GM12873 (cell line): ENCODE results near the gene CNTN5.

ENCODE experiments used
- TF ChIP-seq, protein P1 (sequence below): IDR thresholded peaks from 2 replicates; pipeline ENCODE4 v1.5.1; 2012; ENCODE audit warnings: low read depth, mild to moderate bottlenecking, moderate library complexity, low read length, control low read depth; ENCODE audit not compliant: insufficient read depth; ENCODE audit errors: missing control alignments

CNTN5 gene

DNA sequence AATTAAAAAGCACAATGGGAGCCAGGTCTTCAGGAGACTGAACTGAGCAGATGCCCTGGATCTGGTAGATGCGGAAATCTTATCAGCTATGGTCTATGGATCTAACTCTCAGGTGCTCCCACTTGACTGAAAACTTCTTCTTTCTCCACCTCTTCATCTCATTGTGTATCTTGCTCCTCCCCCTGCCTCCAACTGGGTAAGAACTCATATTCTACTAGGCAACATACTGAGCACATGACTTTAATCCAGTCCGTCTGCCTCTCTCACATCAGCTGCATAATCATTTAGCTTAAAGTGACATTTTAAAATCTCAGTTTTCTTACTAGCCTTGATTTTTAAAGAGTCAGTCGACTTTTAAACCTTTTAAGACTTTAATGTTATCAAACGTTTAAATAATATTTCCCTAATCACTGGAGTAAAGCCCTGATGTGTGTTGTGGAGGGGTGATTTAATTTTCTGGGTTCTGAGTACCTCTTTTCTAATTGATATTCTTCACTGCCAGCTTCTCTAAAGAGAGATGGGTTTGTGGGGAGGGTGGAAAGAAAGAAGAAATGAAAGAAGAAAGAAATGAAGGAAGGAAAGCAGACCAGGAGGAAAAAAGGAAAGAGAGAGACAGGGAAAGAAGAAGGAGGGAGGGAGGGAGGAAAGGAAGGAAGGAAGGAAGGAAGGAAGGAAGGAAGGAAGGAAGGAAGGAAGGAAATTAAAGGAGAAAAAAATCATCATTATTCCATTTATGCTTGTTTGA lies 1073.5 kb downstream of the CNTN5 start:
- TF ChIP-seq, protein P1, sequence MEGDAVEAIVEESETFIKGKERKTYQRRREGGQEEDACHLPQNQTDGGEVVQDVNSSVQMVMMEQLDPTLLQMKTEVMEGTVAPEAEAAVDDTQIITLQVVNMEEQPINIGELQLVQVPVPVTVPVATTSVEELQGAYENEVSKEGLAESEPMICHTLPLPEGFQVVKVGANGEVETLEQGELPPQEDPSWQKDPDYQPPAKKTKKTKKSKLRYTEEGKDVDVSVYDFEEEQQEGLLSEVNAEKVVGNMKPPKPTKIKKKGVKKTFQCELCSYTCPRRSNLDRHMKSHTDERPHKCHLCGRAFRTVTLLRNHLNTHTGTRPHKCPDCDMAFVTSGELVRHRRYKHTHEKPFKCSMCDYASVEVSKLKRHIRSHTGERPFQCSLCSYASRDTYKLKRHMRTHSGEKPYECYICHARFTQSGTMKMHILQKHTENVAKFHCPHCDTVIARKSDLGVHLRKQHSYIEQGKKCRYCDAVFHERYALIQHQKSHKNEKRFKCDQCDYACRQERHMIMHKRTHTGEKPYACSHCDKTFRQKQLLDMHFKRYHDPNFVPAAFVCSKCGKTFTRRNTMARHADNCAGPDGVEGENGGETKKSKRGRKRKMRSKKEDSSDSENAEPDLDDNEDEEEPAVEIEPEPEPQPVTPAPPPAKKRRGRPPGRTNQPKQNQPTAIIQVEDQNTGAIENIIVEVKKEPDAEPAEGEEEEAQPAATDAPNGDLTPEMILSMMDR = no peak

DNA sequence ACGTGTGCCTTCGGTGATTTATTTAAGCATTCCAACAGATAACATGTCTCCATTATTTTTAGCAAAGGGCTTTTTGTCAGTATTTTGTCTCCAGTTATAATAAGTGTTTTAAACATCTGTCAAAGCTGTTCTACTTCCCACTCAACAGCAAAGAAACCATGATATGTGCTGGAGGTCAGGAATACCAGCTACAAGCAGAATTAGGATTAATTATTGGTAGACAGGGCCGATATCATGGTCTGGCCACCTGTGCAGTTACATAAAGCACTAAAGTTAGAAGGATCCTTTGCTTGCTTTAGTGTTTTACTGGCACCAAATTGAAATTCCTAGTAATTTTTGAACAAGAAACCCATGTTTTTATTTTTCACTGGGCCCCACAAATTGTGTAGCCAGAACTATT lies 1075.1 kb downstream of the CNTN5 start:
- TF ChIP-seq, protein P1 = no peak

GRCh38 chr11:100098560-100098959 lies 1077.8 kb downstream of the CNTN5 start:
- TF ChIP-seq, protein P1 = no peak

- TF ChIP-seq, protein P1 = no peak
These were observed 1084.7 kb downstream of the CNTN5 start for GRCh38 chr11:100105255-100105981.

DNA sequence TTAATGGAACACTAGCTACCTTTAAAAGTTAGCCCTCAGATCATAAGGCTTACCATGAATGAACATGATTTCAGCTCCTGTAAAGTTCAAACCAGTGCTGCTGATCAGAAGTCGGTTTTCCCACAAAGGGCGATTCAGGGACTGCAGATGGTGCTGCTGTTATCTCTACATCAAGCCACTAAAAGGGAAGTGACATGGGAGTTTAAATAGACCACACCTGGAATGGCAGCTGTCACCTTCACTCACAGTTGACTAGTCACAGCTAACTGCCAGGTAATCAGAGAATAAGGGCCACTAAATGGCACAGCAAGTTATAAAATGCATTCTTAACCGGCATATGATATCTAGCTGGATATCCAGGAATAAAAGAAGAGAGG lies 1085.2 kb downstream of the CNTN5 start:
- TF ChIP-seq, protein P1 = no peak

- TF ChIP-seq, protein P1 = no peak
These were observed 1098.4 kb downstream of the CNTN5 start for GRCh38 chr11:100119176-100119575.

DNA sequence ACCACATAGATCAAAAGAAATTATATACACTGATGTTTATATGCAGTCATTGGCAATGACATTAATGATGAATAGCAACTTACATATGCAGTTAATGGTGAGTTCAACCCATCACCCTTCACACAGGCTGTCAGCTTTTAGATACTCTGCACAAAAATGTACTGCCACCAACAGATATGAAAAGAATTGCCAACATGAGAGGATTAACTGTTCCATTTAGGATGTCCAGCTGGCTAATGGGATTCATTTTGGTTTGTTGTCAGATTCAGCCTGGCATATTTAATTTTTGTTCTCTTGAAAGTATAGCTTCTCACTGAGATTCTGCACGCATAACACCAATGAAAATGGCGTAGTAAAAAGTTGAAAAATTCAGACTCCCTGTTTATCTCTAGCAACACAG lies 1112.4 kb downstream of the CNTN5 start:
- TF ChIP-seq, protein P1 = no peak
